NCI-H345 treated with DMSO at 0.1 percent for 48 hours (cell line): ENCODE measurements around the gene IL34.
"Not testable (repeated sequence)": the region's sequence is repeated elsewhere in the genome, so short reads cannot be mapped to it uniquely, and the experiment has no call there.

Experiments
- DNase-seq: peaks from one replicate; lab custom pipeline; 2025; ENCODE audit not compliant: unreplicated experiment; lab: John Stamatoyannopoulos, UW

Gene IL34

GRCh38 chr16:70630960-70631745, 15.2 kb upstream of the IL34 start:
- no peak for DNase-seq

GRCh38 chr16:70632273-70632672, 14.1 kb upstream of the IL34 start:
- no peak for DNase-seq

- DNase-seq: not testable (repeated sequence)
Observed at GRCh38 chr16:70633617-70634016, 12.7 kb upstream of the IL34 start.

GRCh38 chr16:70634861-70635260, 11.5 kb upstream of the IL34 start:
- DNase-seq: no peak

- DNase-seq: no peak
Observed at GRCh38 chr16:70635336-70636016, 10.9 kb upstream of the IL34 start.

GRCh38 chr16:70638814-70639792, 7.3 kb upstream of the IL34 start:
- no peak for DNase-seq

- no peak for DNase-seq
Observed at GRCh38 chr16:70642633-70643032, 3.7 kb upstream of the IL34 start.

- DNase-seq: not testable (repeated sequence)
Observed at GRCh38 chr16:70643264-70643663, 3.1 kb upstream of the IL34 start.

GRCh38 chr16:70644763-70645597, 1.4 kb upstream of the IL34 start:
- DNase-seq: no peak

GRCh38 chr16:70647441-70648359, 1.3 kb downstream of the IL34 start:
- no peak for DNase-seq

- no peak for DNase-seq
Observed at GRCh38 chr16:70648606-70649005, 2.2 kb downstream of the IL34 start.

- DNase-seq: no peak
Observed at GRCh38 chr16:70649300-70649699, 2.9 kb downstream of the IL34 start.

GRCh38 chr16:70650216-70650615, 3.9 kb downstream of the IL34 start:
- DNase-seq: no peak

- no peak for DNase-seq
Observed at GRCh38 chr16:70651524-70651923, 5.2 kb downstream of the IL34 start.

GRCh38 chr16:70652322-70652721, 6.0 kb downstream of the IL34 start:
- DNase-seq: no peak

- no peak for DNase-seq
Observed at GRCh38 chr16:70653406-70653805, 7.0 kb downstream of the IL34 start.

GRCh38 chr16:70653809-70654771, 7.7 kb downstream of the IL34 start:
- peak; percentile 30 for DNase-seq

GRCh38 chr16:70656065-70656711, 9.8 kb downstream of the IL34 start:
- DNase-seq: no peak
